Central memory CD8-positive, alpha-beta T cell (primary cell): ENCODE measurements around the gene POMT2.
"Not testable (repeated sequence)": the region's sequence is repeated elsewhere in the genome, so short reads cannot be mapped to it uniquely, and the experiment has no call there.

Source experiments
- ATAC-seq: fragments of 150-1000 bp; cut with Tn5 transposase; replicated peaks from 2 replicates; pipeline ENCODE4 v1.10.0; 2022; ENCODE audit warnings: mild to moderate bottlenecking, moderate FRiP score, moderate number of reproducible peaks; ENCODE audit not compliant: poor library complexity, severe bottlenecking; ENCODE audit errors: extremely low read depth
- DNase-seq, 2 donors: peaks; one replicate each; pipeline ENCODE4 v3.0.0; 2021; ENCODE audit warnings: low spot score in 2 of 2
- H3K27ac Mint-ChIP-seq: one replicate; pipeline ENCODE4 v1.8.0; 2022; ENCODE audit warnings: low read depth, mild to moderate bottlenecking, moderate library complexity, mixed read lengths
- H3K27me3 Mint-ChIP-seq: one replicate; pipeline ENCODE4 v1.8.0; 2022; ENCODE audit warnings: mixed read lengths
- H3K36me3 Mint-ChIP-seq: one replicate; pipeline ENCODE4 v1.8.0; 2022; ENCODE audit warnings: mild to moderate bottlenecking, moderate library complexity, mixed read lengths; ENCODE audit not compliant: insufficient read depth
- H3K4me1 Mint-ChIP-seq: one replicate; pipeline ENCODE4 v1.8.0; 2022; ENCODE audit warnings: mixed read lengths
- H3K4me3 Mint-ChIP-seq: one replicate; pipeline ENCODE4 v1.8.0; 2022; ENCODE audit warnings: mild to moderate bottlenecking, moderate library complexity, mixed read lengths
- H3K9me3 Mint-ChIP-seq: one replicate; pipeline ENCODE4 v1.8.0; 2022; ENCODE audit warnings: mixed read lengths

POMT2 gene

DNA sequence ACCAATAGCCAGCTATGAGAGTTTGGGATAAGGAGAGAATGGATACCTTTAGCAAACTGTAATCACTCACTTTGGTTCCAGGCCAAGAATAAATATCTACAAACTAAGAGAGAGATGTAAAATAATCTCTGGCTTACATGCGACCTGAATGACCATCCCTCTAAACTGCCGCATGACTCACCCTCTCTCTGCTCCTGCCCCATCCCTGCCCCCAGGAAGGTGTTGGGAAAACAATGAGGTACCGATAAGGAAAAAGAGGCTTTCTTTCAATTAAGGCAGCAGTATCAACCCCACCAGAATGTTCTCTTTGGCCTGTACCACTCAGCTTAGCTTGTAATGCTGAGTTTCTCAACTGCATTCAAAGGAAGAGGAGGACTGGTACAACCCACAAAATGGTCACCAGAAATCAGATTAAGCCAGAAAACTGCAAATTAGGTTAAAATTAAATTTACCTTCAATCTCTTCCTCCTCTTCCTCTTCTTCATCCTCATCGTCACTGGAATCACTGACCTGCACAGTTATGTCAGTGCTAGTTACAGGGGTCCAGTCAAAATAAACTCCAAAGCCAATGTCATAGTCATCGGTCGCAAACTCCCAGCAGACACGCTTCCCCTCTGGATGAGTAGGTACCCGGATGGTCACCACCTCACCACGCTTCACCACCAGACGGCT lies 22.2 kb upstream of the POMT2 start:
- no peak overlapping the region for H3K27ac Mint-ChIP-seq
- H3K27me3 Mint-ChIP-seq: no peaks in the 10 kb centered on the region
- no peaks in the 10 kb centered on the region for H3K9me3 Mint-ChIP-seq
- ATAC-seq (no peak), DNase-seq (no peak)
- H3K4me3 Mint-ChIP-seq: no peak overlapping the region
- peaks cover 24% of the 10 kb centered on the region for H3K36me3 Mint-ChIP-seq
- no peaks in the 10 kb centered on the region for H3K4me1 Mint-ChIP-seq

- no peaks in the 10 kb centered on the region for H3K27me3 Mint-ChIP-seq
Measured at GRCh38 chr14:77340389-77340788, 19.7 kb upstream of the POMT2 start.

DNA sequence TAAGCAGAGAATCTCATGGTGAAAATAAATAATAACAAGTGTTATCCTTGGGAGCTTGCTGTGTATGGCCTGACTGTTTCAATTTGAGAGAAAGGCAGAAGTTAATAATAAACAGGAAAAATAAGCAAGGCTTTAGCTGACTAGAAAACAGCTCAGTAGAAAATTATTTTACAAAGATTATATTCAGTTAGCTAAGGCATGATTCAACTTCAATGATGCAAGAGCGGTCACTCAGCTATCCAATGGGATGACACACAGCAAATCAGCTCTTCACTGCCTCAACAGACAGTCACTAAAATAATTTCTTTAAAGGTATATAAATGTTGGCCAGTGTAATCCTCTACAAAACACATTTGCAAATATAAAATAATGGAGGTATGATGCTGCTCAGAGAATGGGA lies 18.7 kb upstream of the POMT2 start:
- Mint-ChIP-seq H3K36me3 (peaks cover 11% of the 10 kb centered on the region), H3K27ac (no peak overlapping the region)
- ATAC-seq: no peak

More at GRCh38 chr14:77340389-77340788, 19.7 kb upstream of the POMT2 start:
- Mint-ChIP-seq H3K27ac (no peak overlapping the region), H3K36me3 (peaks cover 14% of the 10 kb centered on the region), H3K9me3 (no peaks in the 10 kb centered on the region), H3K4me1 (no peaks in the 10 kb centered on the region), H3K4me3 (no peak overlapping the region)
- no peak for DNase-seq
- ATAC-seq: no peak

GRCh38 chr14:77338302-77338701 lies 17.6 kb upstream of the POMT2 start:
- DNase-seq (no peak), ATAC-seq (no peak)
- H3K27me3 Mint-ChIP-seq: no peaks in the 10 kb centered on the region
- H3K27ac Mint-ChIP-seq: no peak overlapping the region
- no peaks in the 10 kb centered on the region for H3K9me3 Mint-ChIP-seq
- no peak overlapping the region for H3K4me3 Mint-ChIP-seq
- H3K36me3 Mint-ChIP-seq: peaks cover 10% of the 10 kb centered on the region
- no peaks in the 10 kb centered on the region for H3K4me1 Mint-ChIP-seq

More for the DNA sequence above, 18.7 kb upstream of the POMT2 start:
- Mint-ChIP-seq H3K27me3 (no peaks in the 10 kb centered on the region), H3K4me1 (no peaks in the 10 kb centered on the region), H3K4me3 (no peak overlapping the region), H3K9me3 (no peaks in the 10 kb centered on the region)
- DNase-seq: no peak

DNA sequence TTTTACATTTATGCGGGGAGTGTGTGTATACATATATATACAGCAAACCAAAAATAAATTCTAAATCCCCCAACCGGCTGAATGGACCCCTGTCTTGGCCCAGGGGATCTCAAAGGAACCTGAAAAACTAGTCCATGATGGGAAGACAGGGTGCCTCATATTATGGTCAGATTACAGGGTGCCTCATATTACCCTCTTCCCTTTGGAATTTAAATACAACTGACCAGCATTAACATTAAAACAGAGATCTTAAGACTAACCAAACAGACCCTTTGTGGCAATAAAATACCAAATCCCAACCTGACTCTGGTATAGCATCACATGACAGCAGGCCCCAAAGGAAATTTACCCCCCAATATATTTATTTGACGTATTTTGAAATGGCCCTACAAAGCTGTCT lies 17.2 kb upstream of the POMT2 start:
- no peaks in the 10 kb centered on the region for H3K27me3 Mint-ChIP-seq
- DNase-seq: no peak
- H3K36me3 Mint-ChIP-seq: peaks cover 6% of the 10 kb centered on the region
- ATAC-seq: no peak
- no peak overlapping the region for H3K27ac Mint-ChIP-seq
- no peaks in the 10 kb centered on the region for H3K4me1 Mint-ChIP-seq
- no peak overlapping the region for H3K4me3 Mint-ChIP-seq
- no peaks in the 10 kb centered on the region for H3K9me3 Mint-ChIP-seq

DNA sequence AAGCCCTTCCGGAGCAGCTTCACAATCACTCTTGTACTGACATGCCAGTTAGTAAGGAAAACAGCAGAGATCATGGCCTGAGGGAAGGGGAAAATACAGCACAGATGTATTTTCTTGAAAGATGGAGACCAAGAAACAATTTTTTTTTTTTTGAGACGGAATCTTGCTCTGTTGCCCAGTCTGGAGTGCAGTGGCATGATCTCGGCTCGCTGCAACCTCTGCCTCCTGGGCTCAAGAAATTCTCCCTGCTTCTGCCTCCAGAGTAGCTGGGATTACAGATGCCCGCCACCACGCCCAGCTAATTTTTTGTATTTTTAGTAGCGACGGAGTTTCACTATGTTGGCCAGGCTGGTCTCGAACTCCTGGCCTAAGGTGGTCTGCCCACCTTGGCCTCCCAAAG lies 16.6 kb upstream of the POMT2 start:
- not testable (repeated sequence) for H3K36me3 Mint-ChIP-seq, ATAC-seq, H3K27me3 Mint-ChIP-seq, H3K4me1 Mint-ChIP-seq, H3K27ac Mint-ChIP-seq, H3K4me3 Mint-ChIP-seq, DNase-seq, H3K9me3 Mint-ChIP-seq

GRCh38 chr14:77335576-77335975 lies 14.9 kb upstream of the POMT2 start:
- Mint-ChIP-seq H3K36me3 (peaks cover 3% of the 10 kb centered on the region), H3K4me3 (no peak overlapping the region), H3K9me3 (no peaks in the 10 kb centered on the region), H3K27me3 (no peaks in the 10 kb centered on the region), H3K27ac (no peak overlapping the region), H3K4me1 (no peaks in the 10 kb centered on the region)
- DNase-seq: no peak
- no peak for ATAC-seq

DNA sequence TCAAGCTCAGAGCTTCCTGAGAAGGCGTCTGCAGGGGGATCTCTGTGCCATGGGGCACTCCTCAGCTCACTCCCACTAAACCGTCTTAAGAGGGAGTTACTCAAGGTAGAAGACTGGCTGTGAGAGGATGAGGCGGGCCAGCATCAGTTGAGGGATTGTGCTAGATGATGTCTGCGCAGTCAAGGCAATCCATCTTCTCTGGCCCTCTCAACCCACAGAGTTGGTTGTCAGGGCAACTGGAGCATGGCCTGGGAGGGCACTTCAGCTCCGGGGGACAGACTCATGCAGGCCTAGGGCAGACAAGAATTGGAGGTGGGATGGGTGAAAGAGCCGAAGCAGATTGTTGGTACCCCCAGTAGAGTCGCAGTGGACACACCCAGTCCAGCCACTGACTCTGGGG lies 9.2 kb upstream of the POMT2 start:
- H3K36me3 Mint-ChIP-seq: no peaks in the 10 kb centered on the region
- ATAC-seq (no peak), DNase-seq (no peak)
- no peak overlapping the region for H3K27ac Mint-ChIP-seq
- H3K4me1 Mint-ChIP-seq: no peaks in the 10 kb centered on the region
- no peaks in the 10 kb centered on the region for H3K9me3 Mint-ChIP-seq
- no peaks in the 10 kb centered on the region for H3K27me3 Mint-ChIP-seq
- H3K4me3 Mint-ChIP-seq: no peak overlapping the region

- Mint-ChIP-seq H3K4me3 (no peak overlapping the region), H3K36me3 (peaks cover 2% of the 10 kb centered on the region), H3K27ac (no peak overlapping the region), H3K27me3 (no peaks in the 10 kb centered on the region), H3K4me1 (peaks cover 3% of the 10 kb centered on the region), H3K9me3 (no peaks in the 10 kb centered on the region)
- ATAC-seq: no peak
- no peak for DNase-seq
Measured at GRCh38 chr14:77327111-77327510, 6.4 kb upstream of the POMT2 start.

DNA sequence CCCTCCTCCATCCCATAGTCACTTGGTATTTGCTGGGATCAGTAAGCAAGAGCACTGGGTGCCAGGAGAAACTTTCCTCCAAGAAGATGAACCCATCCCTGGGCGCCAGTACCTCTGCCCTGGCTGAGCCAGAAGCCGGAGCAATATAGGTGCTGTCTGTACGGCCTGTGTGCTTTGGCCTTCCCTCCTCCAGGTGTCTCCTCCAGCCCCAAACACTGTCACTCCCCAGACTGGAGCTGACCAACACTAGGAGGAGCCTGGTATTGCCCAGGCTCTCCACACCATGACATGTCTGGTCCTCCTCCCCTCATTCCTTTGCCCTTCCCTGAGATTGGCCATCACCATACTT lies 5.0 kb upstream of the POMT2 start:
- peaks cover 6% of the 10 kb centered on the region for H3K36me3 Mint-ChIP-seq
- no peaks in the 10 kb centered on the region for H3K9me3 Mint-ChIP-seq
- ATAC-seq (no peak), DNase-seq (no peak)
- H3K27ac Mint-ChIP-seq: no peak overlapping the region
- H3K4me3 Mint-ChIP-seq: no peak overlapping the region
- peaks cover 8% of the 10 kb centered on the region for H3K4me1 Mint-ChIP-seq
- H3K27me3 Mint-ChIP-seq: no peaks in the 10 kb centered on the region

GRCh38 chr14:77324816-77325745 lies 4.4 kb upstream of the POMT2 start:
- Mint-ChIP-seq H3K9me3 (no peaks in the 10 kb centered on the region), H3K27ac (no peak overlapping the region), H3K36me3 (peaks cover 6% of the 10 kb centered on the region), H3K27me3 (no peaks in the 10 kb centered on the region), H3K4me3 (no peak overlapping the region), H3K4me1 (peaks cover 11% of the 10 kb centered on the region)
- DNase-seq (no peak), ATAC-seq (no peak)

DNA sequence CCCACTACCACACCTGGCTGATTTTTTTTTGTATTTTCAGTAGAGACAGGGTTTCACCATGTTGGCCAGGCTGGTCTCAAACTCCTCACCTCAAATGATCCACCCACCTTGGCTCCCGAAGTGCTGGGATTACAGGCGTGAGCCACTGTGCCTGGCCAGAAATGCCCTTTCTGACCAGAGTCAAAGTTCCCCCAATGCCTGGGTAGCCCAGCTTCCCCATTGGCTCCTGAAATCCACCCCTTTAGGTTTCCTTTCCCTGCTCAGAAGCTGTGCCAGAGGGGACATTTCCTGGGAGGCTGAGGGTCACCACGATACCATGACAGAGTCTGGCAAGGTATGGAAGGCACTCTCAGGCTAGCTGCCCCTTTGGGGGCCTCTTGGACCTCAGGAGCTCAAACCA lies 3.6 kb upstream of the POMT2 start:
- DNase-seq: no peak

DNA sequence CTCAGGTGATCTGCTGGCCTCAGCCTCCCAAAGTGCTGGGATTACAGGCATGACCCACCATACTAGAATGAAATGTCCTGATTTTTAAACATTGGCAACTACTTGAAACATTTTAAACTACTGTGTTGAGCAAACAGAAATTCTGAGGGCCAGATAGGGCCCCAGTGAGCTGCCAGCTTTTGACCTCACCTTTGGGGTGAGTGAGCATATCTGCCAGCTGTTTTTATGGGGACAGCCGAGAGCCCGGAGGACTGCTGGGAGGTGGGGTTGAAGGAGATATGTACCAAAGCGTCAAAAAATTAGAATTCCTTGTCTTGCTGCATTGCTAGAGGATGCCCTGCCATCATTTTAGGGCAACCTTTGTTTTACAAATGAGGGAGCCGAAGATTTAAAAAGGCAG lies 2.9 kb upstream of the POMT2 start:
- ATAC-seq: no peak
- no peak for DNase-seq
- H3K27me3 Mint-ChIP-seq: no peaks in the 10 kb centered on the region
- peaks cover 6% of the 10 kb centered on the region for H3K36me3 Mint-ChIP-seq
- H3K4me3 Mint-ChIP-seq: no peak overlapping the region
- no peak overlapping the region for H3K27ac Mint-ChIP-seq
- H3K4me1 Mint-ChIP-seq: peaks cover 14% of the 10 kb centered on the region
- H3K9me3 Mint-ChIP-seq: no peaks in the 10 kb centered on the region

More for the DNA sequence above, 3.6 kb upstream of the POMT2 start:
- Mint-ChIP-seq H3K4me3 (no peak overlapping the region), H3K9me3 (no peaks in the 10 kb centered on the region), H3K27ac (no peak overlapping the region), H3K4me1 (peaks cover 14% of the 10 kb centered on the region), H3K27me3 (no peaks in the 10 kb centered on the region), H3K36me3 (peaks cover 6% of the 10 kb centered on the region)
- no peak for ATAC-seq
